Panc1 (cell line): ENCODE results near the gene HBA1.

Experiments used
- CTCF ChIP-seq: fragments of 450-650 bp; IDR thresholded peaks from 2 replicates; pipeline ENCODE4 v1.5.1; 2017; ENCODE audit warnings: mild to moderate bottlenecking
- POLR2AphosphoS5 ChIP-seq: IDR thresholded peaks from 2 replicates; pipeline ENCODE4 v1.6.1; 2012; ENCODE audit warnings: mild to moderate bottlenecking, low read depth, low read length, moderate library complexity
- SIN3A ChIP-seq: IDR thresholded peaks from 2 replicates; pipeline ENCODE4 v1.6.1; 2012; ENCODE audit warnings: low read depth, mild to moderate bottlenecking, low read length, moderate library complexity, borderline replicate concordance; ENCODE audit not compliant: insufficient read depth

DNA sequence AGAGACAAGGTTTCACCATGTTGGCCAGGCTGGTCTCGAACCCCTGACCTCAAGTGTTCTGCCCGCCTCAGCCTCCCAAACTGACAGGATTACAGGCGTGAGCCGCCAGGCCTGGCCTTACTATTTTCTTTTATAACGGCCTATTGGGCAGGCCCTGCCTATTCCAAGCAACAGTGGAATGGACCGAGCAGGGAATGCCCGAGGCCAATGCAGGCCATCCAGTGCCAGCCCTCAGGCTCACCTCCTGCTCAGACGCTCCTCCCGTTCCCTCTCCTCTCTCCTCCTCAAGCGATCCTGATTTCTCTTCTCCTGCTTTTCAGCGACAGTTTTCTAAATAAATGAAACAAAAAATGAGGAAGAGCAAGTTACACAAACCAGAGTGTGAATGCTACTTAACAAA is 16.2 kb downstream of the HBA1 start:
- TF ChIP-seq CTCF (no peak), POLR2AphosphoS5 (no peak), SIN3A (no peak)
